Gastrocnemius medialis (tissue), 4 donors: ENCODE measurements around the gene ANKRD40CL.

Source experiments
- CTCF ChIP-seq, 5 experiments: fragments of 450-650 bp in 3 of 5; fragments of 200-600 bp in 2 of 5; sonication (generic) in 2 of 5; IDR thresholded peaks in 4 of 5; conservative IDR thresholded peaks in 1 of 5; 1 replicate in 4 of 5; 2 replicates in 1 of 5; pipeline ENCODE4 v1.5.1; 2016 to 2019; ENCODE audit warnings: antibody characterized with exemption in 5 of 5, mild to moderate bottlenecking in 3 of 5, moderate library complexity in 3 of 5
- POLR2A ChIP-seq, 2 donors: fragments of 450-650 bp; IDR thresholded peaks; one replicate each; pipeline ENCODE4 v1.6.1; 2017; ENCODE audit warnings: antibody characterized with exemption in 2 of 2, mild to moderate bottlenecking in 2 of 2, moderate library complexity in 2 of 2

GRCh38 chr17:50739098-50739497 lies 28.2 kb downstream of the ANKRD40CL start:
- no peak for TF ChIP-seq CTCF (IDR thresholded peaks at IDR 0.05 in 4 of 5, conservative IDR thresholded peaks at IDR 0.05 in 1 of 5)
- TF ChIP-seq POLR2A (IDR thresholded peaks at IDR 0.05) = no peak
